WERI-Rb-1 (cell line): ENCODE data around the gene TEC.

Source experiments
- DNase-seq: peaks from one replicate; pipeline ENCODE4 v3.0.0-alpha.2; 2020
- H3K27ac ChIP-seq: fragments of 250-450 bp; sonication (Bioruptor Pico); 2 replicates; pipeline ENCODE4 v1.5.1; 2020; ENCODE audit warnings: mild to moderate bottlenecking, moderate library complexity
- H3K27me3 ChIP-seq: fragments of 250-450 bp; sonication (Bioruptor Pico); 2 replicates; pipeline ENCODE4 v1.5.1; 2021; ENCODE audit warnings: mild to moderate bottlenecking, low read depth, moderate library complexity; ENCODE audit not compliant: insufficient read depth, severe bottlenecking
- H3K36me3 ChIP-seq: fragments of 250-450 bp; sonication (Bioruptor Pico); 2 replicates; pipeline ENCODE4 v1.5.1; 2020; ENCODE audit warnings: mild to moderate bottlenecking, moderate library complexity
- H3K4me3 ChIP-seq: 2 replicates; pipeline ENCODE4 v1.5.1; 2011; ENCODE audit warnings: low read depth, mild to moderate bottlenecking, control low read depth, low read length
- H3K9me3 ChIP-seq: fragments of 250-450 bp; sonication (Bioruptor Pico); 2 replicates; pipeline ENCODE4 v1.5.1; 2021; ENCODE audit warnings: mild to moderate bottlenecking, moderate library complexity; ENCODE audit not compliant: severe bottlenecking
- TF ChIP-seq, protein P1 (sequence below): IDR thresholded peaks from 2 replicates; pipeline ENCODE4 v1.5.1; 2011; ENCODE audit warnings: low read depth, mild to moderate bottlenecking, control low read depth, inconsistent platforms, low read length

TEC gene

DNA sequence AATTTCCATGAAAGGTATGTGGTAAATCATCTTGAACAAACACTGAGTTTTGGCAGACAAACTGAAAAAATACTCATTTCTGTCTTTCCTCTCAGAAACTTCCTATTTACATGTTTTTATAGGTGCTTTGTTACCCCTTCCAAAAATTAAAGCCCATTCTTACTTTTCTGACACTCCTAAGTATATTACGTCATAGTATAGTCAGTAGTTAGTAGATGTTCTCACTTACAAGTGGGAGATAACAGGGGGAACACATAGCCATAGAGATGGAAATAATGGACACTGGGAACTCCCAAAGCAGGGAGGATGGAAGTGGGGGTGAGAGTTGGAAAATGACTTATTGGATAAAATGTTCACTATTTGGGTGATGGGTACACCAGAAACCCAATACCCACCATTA is 164.4 kb downstream of the TEC start:
- Histone ChIP-seq H3K4me3 (no peak overlapping the region), H3K9me3 (no peaks in the 10 kb centered on the region), H3K36me3 (no peaks in the 10 kb centered on the region), H3K27ac (no peak overlapping the region), H3K27me3 (no peaks in the 10 kb centered on the region)
- TF ChIP-seq, protein P1, sequence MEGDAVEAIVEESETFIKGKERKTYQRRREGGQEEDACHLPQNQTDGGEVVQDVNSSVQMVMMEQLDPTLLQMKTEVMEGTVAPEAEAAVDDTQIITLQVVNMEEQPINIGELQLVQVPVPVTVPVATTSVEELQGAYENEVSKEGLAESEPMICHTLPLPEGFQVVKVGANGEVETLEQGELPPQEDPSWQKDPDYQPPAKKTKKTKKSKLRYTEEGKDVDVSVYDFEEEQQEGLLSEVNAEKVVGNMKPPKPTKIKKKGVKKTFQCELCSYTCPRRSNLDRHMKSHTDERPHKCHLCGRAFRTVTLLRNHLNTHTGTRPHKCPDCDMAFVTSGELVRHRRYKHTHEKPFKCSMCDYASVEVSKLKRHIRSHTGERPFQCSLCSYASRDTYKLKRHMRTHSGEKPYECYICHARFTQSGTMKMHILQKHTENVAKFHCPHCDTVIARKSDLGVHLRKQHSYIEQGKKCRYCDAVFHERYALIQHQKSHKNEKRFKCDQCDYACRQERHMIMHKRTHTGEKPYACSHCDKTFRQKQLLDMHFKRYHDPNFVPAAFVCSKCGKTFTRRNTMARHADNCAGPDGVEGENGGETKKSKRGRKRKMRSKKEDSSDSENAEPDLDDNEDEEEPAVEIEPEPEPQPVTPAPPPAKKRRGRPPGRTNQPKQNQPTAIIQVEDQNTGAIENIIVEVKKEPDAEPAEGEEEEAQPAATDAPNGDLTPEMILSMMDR: no peak
- no peak for DNase-seq

DNA sequence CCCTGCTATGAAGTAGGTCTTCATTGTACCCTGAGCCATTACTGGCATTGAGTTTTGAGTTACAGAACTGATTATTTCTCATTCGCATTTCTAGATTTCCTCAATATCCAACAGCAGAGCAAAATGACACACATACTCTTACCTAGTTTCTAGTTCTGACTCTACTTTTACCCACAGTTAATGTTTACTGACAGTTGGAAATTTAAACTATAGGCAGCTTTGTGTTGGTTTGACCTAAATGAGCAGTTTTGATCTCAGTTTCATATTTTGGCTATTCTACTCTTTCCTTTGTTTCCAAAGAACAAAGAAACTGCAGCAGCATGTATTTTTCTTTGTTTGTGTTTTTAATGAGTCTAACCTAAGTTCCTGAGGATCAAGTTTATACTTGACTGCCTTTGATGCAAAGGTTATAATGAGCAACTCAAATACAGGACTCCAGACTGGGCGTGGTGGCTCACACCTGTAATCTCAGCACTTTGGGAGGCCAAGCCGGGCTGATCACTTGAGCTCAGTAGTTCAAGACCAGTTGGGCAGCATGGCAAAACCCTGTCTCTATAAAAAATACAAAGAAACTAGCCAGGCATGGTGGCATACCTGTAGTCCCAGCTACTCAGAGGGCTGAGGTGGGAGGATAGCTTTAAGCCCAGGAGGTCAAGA is 166.0 kb downstream of the TEC start:
- DNase-seq: no peak

DNA sequence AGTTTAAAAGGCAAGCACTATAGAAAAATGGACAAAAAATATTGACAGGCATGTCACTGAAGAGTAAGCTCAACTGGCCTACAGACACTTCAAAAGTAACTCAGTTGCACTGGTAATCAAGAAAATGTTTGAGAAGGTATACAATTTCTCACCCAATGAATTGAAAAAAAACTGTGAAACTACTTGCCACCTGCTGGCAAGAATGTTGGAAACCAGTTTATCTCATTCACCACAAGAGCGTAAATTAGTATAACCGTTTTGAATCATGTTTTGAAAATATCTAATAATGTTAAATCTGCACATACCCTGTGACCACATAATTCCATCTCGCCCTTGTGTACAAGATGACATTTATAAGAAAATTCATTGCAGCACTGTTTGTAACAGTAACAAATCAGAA is 167.3 kb downstream of the TEC start:
- TF ChIP-seq, protein P1: no peak
- Histone ChIP-seq H3K4me3 (no peak overlapping the region), H3K9me3 (no peaks in the 10 kb centered on the region), H3K27ac (no peak overlapping the region), H3K36me3 (no peaks in the 10 kb centered on the region), H3K27me3 (no peaks in the 10 kb centered on the region)
- DNase-seq: no peak

More for the DNA sequence above, 166.0 kb downstream of the TEC start:
- H3K9me3 ChIP-seq: no peaks in the 10 kb centered on the region
- H3K4me3 ChIP-seq: no peak overlapping the region
- H3K27ac ChIP-seq: no peak overlapping the region
- no peaks in the 10 kb centered on the region for H3K36me3 ChIP-seq
- no peaks in the 10 kb centered on the region for H3K27me3 ChIP-seq
- TF ChIP-seq, protein P1: no peak

DNA sequence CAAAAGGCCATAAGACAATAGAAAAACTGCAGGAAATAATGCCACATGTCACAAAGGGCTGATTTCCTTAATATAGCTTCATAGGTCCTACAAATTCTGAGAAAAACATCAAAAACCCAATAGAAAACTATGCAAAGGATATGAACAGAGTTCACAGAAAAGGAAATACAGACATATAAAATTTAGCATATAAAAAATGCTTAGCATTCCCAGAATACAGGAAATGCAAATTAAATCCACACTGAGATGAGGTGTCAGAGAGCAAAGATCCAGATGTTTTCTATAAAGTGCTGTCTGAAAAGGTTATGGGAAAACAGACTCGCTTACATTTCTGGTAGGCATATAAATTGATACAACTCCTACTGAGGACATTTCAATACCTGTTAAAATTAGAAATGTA is 169.4 kb downstream of the TEC start:
- H3K27me3 ChIP-seq: no peaks in the 10 kb centered on the region
- TF ChIP-seq, protein P1: no peak
- H3K36me3 ChIP-seq: no peaks in the 10 kb centered on the region
- H3K27ac ChIP-seq: no peak overlapping the region
- DNase-seq: no peak
- no peaks in the 10 kb centered on the region for H3K9me3 ChIP-seq
- no peak overlapping the region for H3K4me3 ChIP-seq

DNA sequence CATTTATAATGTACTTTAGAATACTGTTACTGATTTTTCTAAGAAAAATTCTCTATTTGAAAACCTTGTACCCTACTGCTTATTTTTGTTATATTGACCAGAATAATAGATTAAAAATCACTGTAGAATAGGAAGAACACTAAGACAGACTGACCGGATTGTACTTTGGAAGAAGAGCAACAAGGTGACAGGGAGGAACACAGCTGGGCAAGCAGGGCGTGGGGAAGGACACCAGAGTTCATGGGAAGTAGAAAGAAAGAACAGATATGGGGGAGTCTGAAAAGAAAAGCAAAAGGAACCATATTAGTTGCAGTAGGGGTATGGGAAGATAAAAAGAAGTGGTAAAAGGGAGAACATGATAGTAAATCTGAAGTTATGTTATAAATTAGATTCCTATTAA is 174.2 kb downstream of the TEC start:
- no peak overlapping the region for H3K27ac ChIP-seq
- no peak for DNase-seq
- no peaks in the 10 kb centered on the region for H3K27me3 ChIP-seq
- TF ChIP-seq, protein P1: no peak
- H3K36me3 ChIP-seq: no peaks in the 10 kb centered on the region
- H3K4me3 ChIP-seq: no peak overlapping the region
- H3K9me3 ChIP-seq: no peaks in the 10 kb centered on the region

DNA sequence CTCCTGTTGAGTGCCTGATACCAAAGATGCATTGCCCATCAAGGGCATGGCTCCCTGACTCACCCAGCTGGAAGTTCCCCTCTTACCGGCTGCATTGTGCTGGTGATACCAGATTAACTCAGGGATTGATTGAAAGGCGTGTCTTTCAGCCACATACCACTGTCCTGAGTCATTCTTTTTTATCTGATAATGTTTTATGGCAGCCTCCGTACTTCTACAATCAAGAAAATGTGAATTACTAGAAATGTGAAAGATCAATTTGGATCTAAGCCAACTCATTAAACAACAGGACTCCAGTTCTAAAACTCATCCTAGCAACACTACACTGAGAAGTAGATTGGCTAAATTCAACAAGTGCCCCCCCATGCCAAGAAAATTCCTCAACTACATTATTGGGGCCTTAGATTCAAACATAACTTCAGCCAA is 175.6 kb downstream of the TEC start:
- H3K4me3 ChIP-seq: no peak overlapping the region
- TF ChIP-seq, protein P1: no peak
- no peak for DNase-seq
- H3K36me3 ChIP-seq: no peaks in the 10 kb centered on the region
- H3K27me3 ChIP-seq: no peaks in the 10 kb centered on the region
- no peak overlapping the region for H3K27ac ChIP-seq
- H3K9me3 ChIP-seq: no peaks in the 10 kb centered on the region
